ENCODE measurements around the gene KEL.

KEL gene

GRCh38 chr7:142927085-142927745 lies 34.9 kb downstream of the KEL start:
- DNase-seq, result no peak

- DNase-seq, result no peak
Observed at GRCh38 chr7:142925413-142925812, 36.8 kb downstream of the KEL start.

DNA sequence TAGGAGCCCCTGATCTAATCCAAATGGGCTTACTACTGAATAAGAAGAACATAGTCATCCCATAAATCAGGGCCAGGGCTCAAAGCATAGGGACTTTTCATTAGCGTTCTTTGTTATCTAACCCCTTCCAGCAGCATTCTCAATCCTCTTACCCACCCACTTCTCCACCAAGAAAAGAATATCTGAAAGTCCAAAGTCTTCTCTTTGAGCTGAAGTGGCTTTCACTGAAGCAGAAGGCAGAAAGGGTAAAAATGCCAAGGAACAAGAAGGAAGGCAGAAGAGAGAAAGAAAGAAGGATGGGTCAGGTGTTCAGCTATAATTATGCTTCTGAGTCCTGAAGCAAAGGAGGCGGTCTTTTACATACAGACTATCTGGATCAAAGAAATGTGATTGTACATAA lies 38.8 kb downstream of the KEL start:
- no peak for DNase-seq

GRCh38 chr7:142919656-142920055 lies 42.5 kb downstream of the KEL start:
- DNase-seq, result no peak

GRCh38 chr7:142918901-142919300 lies 43.3 kb downstream of the KEL start:
- no peak for DNase-seq

- DNase-seq, result no peak
Observed at GRCh38 chr7:142917447-142917846, 44.7 kb downstream of the KEL start.

- DNase-seq, result no peak
Observed at GRCh38 chr7:142916508-142916907, 45.7 kb downstream of the KEL start.

DNA sequence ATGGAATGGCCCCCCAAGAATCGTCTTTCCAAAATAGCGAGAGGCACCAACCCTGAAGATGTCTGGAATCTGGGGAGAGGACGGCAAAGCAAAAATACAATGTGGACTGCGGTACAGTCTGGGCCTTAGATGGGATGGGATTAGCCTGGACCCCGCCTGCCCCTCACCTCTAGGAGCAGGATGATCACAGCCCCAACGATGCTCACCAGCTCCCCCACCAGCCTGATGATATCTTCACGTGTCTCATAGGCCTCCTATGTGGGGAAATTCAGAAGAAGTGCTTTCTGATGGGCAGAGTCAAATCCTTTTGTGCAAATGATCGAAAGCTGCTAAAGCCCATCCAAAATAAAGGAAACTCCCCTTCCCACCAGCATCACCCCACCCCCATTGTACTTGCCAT lies 46.8 kb downstream of the KEL start:
- DNase-seq, result no peak

GRCh38 chr7:142914121-142914520 lies 48.0 kb downstream of the KEL start:
- no peak for DNase-seq

DNA sequence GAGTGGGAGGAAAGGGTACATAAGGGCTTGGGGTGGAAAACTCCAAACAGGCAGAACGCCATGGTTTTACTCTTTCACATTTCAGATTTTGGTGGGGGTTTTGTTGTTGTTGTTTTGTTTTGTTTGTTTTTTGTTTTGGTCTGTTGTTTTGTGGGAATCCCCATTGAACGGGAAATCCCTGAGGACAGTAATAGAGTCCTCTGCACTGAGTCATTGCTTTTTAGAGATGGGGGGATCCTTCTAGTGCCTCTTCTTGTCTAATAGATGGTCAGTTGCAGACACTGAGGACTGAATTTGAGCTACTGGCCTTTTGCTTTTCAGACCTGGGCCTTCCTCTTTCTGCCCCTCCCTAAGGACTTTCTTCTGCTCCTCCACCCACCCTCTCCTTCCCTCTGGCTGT lies 48.6 kb downstream of the KEL start:
- no peak for DNase-seq

DNA sequence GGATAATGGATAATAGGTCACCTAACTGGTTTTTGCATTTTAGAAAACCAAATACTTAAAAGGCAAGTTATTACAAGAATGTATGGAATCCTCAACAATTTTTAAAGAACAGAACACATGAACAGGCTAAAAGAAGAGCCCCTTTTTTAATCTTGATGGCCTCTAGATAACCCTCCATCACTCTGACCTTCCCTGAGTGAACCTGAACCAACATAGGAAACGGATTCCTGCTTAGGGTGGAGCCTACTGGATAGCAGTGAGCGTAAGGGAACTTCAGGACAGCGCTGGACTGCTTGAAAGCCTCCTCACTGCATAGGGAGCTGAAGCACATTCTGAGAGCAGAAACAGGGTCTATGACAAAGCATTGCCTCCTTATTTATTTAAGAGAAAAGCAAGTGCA lies 49.1 kb downstream of the KEL start:
- DNase-seq, result no peak

- DNase-seq, result no peak
Observed at GRCh38 chr7:142910481-142910880, 51.7 kb downstream of the KEL start.

DNA sequence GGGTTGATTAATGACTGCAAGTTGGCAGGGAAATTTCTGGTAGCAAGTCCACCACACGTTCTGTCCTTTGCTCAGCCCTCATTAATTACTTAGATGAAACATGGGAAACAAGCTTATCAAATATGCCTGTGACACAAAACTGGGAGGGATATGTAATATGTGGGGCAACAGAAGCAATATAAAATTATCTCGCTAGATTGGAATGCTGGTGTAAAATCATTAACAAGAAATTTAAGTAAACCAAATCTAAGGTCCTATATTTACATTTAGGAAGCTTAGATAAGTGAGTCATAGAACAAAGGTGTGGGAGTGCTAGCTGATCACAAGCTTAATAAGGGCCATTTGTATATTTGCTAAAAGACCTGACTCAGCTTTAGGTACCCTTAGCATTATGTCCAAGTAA lies 52.1 kb downstream of the KEL start:
- DNase-seq, result no peak

GRCh38 chr7:142908921-142909890 lies 53.0 kb downstream of the KEL start:
- no peak for DNase-seq

DNA sequence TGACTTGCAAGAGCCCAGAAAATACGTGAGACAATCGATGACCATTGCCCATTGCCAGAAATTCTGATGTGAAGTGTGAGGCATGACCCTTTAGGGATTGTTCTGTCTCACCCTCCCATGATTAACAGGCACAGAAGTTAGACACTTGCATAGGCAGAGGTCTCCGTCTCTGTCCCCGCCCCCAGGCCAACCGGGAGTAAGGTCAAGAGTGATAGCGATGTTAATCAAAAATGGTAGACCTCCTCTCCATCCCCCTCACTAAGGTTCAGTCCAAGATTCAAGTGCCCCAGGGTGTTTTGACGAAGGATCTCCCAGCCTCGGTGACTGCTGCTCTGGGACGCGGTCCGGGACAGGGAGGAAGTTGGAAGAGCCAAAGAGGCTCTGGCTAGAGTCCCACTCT lies 53.9 kb downstream of the KEL start:
- no peak for DNase-seq

DNA sequence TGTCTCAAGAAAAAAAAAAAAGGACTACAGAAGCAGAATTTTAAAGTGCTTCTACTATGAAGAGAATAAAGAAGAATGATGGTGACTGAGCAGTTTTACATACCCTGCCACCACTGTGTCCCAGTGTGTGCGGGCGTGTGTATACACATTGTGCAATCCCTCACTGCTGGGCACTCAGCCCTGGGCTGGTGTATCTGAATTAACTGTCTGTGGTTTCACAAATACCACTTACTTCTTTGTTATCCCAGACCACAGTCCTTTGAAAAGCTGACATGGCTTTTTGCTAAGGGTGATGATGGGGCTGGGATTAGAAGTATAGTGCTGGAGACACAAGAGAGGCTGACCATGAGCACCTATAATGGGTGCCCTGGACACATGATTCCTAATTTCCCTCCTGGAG lies 55.5 kb downstream of the KEL start:
- no peak for DNase-seq

DNA sequence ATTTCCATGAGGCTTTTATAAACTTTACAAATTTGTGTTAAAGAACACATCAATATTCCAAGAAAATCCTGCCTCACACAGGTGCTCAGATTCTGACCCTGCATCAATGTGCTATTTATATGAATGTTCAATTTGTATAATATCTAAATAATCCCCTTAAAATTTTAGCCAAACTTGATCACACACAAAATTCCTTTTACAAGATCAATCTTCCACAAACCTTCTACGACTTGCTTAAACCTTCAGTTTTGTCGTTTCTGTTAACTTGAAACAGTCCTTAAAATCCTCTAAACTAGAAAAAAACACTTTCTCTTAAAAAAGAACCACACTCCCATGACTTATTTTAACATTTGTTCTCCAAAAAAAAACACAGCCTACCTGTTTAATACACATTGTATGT lies 56.4 kb downstream of the KEL start:
- DNase-seq, result no peak

DNA sequence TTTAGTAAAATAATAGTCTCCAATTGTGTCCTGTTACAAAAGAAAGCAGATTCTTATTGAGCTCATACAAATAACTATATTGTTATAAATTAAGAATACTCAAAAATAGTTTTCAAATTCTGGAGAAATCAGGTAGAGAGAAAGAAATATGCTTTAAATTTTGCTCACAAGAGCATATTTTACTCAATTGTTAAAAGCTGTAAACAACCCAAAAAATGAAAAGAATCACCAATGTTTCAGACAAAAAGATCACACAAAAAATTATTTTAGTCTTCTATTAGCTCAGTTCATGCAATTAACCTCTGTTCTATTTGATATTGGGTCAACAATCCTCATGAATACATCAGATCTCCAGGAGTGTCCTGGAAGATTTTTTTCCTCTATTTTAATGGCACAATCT lies 58.0 kb downstream of the KEL start:
- DNase-seq, result no peak

DNA sequence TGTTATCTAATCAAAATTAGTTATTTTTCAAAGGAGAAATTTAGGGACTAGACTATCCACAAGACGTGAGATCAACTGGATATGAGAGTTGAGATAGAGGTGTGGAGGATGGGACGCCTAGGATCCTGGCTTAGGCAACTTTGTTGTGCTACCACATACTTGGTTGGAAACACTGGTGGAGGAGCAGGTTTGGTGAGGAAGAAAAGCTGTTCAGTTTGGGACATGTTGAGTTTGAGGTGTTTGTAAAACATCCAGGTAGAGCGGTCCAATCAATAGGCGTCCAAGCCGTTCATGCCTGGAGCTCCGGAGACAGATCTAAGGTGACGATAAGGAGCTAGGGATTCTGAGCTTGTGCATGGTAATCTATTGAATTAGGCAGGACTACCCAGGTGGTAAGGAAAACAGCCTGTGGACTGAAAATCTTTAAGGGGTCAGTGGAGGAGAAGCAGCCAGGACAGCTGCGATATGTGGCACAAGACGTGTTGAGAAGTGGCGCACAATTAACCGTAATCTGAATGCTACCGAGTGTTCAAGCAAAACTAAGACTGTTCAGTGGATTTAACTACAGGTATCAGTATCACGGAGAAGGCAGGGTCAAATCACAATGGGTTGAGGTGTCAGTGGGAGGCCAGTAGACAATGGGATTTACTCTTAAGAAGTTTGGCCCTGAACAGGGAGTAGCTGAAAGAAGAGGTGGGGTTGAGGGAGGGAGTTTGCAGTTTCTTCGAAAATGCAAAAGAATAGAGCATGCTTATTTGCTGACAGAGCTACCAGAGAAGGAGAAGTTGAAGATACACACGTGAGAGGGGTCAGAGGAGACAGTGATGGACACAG lies 60.5 kb downstream of the KEL start:
- no peak for DNase-seq

- no peak for DNase-seq
Observed at GRCh38 chr7:142899661-142900060, 62.5 kb downstream of the KEL start.

DNA sequence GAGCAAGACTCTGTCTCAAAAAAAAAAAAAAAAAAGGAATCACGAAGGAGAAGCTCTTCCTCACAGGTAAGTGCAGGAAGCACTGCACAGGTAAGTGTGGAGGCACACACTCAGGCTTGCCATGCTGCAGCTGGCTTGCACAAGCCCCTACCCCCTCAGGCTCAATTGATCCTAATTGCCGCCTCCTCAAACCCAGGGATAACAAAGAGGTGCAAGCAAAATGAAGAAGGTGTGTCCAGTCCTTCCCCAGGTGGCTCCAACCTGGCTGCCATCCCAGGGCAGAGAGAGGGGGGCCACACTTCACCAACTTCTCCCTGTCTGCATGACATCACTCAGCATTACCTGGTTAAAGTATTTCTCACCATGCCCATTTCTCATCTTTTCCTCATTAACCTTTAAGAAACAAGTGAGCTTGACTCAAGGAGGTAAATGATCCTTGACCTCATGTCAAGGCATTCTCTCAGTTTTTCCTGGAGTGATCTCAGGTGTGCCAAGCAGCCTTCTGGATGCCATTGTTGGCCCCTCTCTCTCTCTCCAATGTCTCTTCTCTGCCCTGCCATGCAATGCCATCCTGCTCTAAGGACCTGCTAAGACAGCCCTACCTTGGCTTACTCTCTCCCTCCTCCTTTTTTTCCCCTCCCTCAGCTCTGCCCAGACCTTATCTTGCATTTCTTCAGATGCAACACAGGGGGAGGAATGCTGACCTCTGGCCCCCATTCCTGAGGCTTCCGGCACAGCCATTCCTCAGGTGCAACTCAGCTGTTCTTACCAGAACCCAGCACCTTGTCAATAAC lies 63.6 kb downstream of the KEL start:
- DNase-seq, result no peak

DNA sequence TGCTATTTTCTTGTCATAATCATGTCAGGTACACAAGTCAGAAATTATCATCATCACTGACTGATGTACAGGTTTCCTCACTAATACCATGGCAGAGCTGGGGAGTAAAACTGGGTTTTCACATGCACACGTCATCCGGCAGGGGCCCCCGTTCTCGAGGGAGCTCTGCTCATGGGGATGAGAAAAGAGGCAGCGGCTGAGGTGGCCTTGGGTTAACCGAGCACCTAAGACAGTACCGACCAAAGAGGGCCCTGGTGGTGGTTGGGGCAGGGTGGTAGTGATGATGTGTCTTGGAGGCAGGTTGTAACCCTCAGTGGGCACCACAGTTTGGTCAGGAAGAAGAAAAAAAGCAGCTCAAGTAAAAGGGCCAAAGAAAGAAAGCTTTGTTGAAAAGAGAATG lies 64.5 kb downstream of the KEL start:
- DNase-seq, result no peak

Data from HCEC 1CT (cell line).